DND-41 (cell line): ENCODE measurements around the gene NOX1.

Experiments
- ATAC-seq: fragments of 200-7000 bp; cut with Tn5 transposase; 3 replicates; pipeline ENCODE4 v1.9.1; 2021; ENCODE audit warnings: low read depth; ENCODE audit not compliant: insufficient read depth
- DNase-seq: peaks from one replicate; pipeline ENCODE4 v3.0.0-alpha.2; 2020
- H2AFZ ChIP-seq: 2 replicates; pipeline ENCODE4 v1.6.0; 2012; ENCODE audit warnings: low read depth, low read length
- H3K27ac ChIP-seq: 2 replicates; pipeline ENCODE4 v1.5.1; 2012; ENCODE audit warnings: low read length, inconsistent platforms
- H3K27me3 ChIP-seq: fragments of 200-600 bp; sonication (generic); 2 replicates; pipeline ENCODE4 v1.6.0; 2012; ENCODE audit warnings: low read length, mild to moderate bottlenecking, inconsistent platforms; ENCODE audit not compliant: insufficient read depth, poor library complexity
- H3K36me3 ChIP-seq: 2 replicates; pipeline ENCODE4 v1.5.1; 2012; ENCODE audit warnings: low read length, inconsistent platforms; ENCODE audit not compliant: insufficient read depth
- H3K4me1 ChIP-seq: 2 replicates; pipeline ENCODE4 v1.5.1; 2012; ENCODE audit warnings: mild to moderate bottlenecking, low read length; ENCODE audit not compliant: insufficient read depth
- H3K4me2 ChIP-seq: 2 replicates; pipeline ENCODE4 v1.6.0; 2012; ENCODE audit warnings: mild to moderate bottlenecking, moderate library complexity, low read length, inconsistent platforms; ENCODE audit not compliant: insufficient read depth
- H3K4me3 ChIP-seq, 2 experiments: fragments of 200-600 bp in 1 of 2; shearing (Covaris generic) in 1 of 2; 2 replicates each; pipeline ENCODE4 v1.5.1; 2012 to 2016; ENCODE audit warnings: inconsistent platforms in 2 of 2, low read length in 2 of 2, mild to moderate bottlenecking in 2 of 2, low read depth in 1 of 2, moderate library complexity in 1 of 2
- H3K79me2 ChIP-seq: 2 replicates; pipeline ENCODE4 v1.6.0; 2012; ENCODE audit warnings: low read length, inconsistent platforms; ENCODE audit not compliant: insufficient read depth
- H3K9ac ChIP-seq: 2 replicates; pipeline ENCODE4 v1.6.0; 2012; ENCODE audit warnings: low read depth, mild to moderate bottlenecking, inconsistent platforms, low read length, moderate library complexity
- H3K9me3 ChIP-seq: 2 replicates; pipeline ENCODE4 v1.5.1; 2012; ENCODE audit warnings: low read length, moderate library complexity, mild to moderate bottlenecking, inconsistent platforms; ENCODE audit not compliant: insufficient read depth, severe bottlenecking
- H4K20me1 ChIP-seq: 2 replicates; pipeline ENCODE4 v1.6.0; 2012; ENCODE audit warnings: low read length; ENCODE audit not compliant: insufficient read depth
- EZH2 ChIP-seq: IDR thresholded peaks from 3 replicates; pipeline ENCODE4 v1.6.1; 2012; ENCODE audit warnings: borderline replicate concordance, low read depth, mild to moderate bottlenecking, moderate library complexity, low read length, inconsistent platforms; ENCODE audit not compliant: severe bottlenecking
- TF ChIP-seq, protein P1 (sequence below): IDR thresholded peaks from 2 replicates; pipeline ENCODE4 v1.5.1; 2012; ENCODE audit warnings: borderline replicate concordance, low read length, moderate library complexity, mild to moderate bottlenecking; ENCODE audit not compliant: poor library complexity, severe bottlenecking; ENCODE audit errors: extremely low read depth

Gene NOX1

DNA sequence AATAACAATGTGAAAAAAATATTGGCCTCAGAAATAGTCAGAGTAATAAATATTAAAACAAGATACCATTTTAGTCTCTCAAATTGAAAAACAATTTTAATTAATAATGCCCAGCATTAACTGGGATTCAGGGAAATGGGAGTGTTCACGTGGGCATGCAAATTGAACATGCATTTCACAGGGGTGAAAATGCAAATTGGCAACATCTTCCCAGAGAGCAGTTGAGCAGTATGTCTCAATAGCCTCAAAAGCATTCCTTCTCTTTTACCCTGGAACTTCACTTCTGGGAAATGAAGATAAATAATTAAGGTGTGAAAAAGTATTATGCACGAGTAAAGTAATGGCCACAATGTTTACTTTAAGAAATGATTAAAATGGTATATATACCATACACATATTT lies 21.3 kb downstream of the NOX1 start:
- no peak overlapping the region for H2AFZ ChIP-seq
- H3K4me2 ChIP-seq, result no peak overlapping the region
- H3K9ac ChIP-seq, result no peak overlapping the region
- H3K4me1 ChIP-seq, result no peaks in the 10 kb centered on the region
- no peaks in the 10 kb centered on the region for H3K27me3 ChIP-seq
- no peaks in the 10 kb centered on the region for H3K79me2 ChIP-seq
- H3K9me3 ChIP-seq, result no peaks in the 10 kb centered on the region
- no peak for DNase-seq
- ATAC-seq, result no peak
- no peaks in the 10 kb centered on the region for H3K36me3 ChIP-seq
- no peak overlapping the region for H3K4me3 ChIP-seq
- no peak overlapping the region for H3K27ac ChIP-seq
- TF ChIP-seq EZH2, result no peak
- TF ChIP-seq, protein P1, sequence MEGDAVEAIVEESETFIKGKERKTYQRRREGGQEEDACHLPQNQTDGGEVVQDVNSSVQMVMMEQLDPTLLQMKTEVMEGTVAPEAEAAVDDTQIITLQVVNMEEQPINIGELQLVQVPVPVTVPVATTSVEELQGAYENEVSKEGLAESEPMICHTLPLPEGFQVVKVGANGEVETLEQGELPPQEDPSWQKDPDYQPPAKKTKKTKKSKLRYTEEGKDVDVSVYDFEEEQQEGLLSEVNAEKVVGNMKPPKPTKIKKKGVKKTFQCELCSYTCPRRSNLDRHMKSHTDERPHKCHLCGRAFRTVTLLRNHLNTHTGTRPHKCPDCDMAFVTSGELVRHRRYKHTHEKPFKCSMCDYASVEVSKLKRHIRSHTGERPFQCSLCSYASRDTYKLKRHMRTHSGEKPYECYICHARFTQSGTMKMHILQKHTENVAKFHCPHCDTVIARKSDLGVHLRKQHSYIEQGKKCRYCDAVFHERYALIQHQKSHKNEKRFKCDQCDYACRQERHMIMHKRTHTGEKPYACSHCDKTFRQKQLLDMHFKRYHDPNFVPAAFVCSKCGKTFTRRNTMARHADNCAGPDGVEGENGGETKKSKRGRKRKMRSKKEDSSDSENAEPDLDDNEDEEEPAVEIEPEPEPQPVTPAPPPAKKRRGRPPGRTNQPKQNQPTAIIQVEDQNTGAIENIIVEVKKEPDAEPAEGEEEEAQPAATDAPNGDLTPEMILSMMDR, result no peak
- no peaks in the 10 kb centered on the region for H4K20me1 ChIP-seq

DNA sequence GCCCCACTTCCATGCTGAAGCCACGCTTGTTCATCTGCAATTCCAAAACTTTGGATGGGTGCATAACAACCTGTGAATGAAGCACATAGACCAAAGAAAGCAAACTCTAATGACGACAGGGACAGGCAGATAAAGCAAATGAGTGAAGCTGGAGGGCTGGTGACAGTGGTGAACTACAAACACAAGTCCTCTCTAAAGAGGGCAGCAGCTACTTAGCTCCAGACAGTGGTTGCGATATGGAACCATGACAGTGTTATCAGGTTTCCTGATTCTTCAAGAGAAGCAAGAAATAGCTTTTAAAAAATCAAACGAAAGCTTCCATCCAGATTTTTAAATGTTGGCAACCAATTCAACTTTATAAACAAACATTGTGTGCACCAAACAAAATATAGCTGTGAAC lies 23.8 kb downstream of the NOX1 start:
- DNase-seq, result no peak
- Histone ChIP-seq H3K4me3 (no peak overlapping the region), H3K9me3 (no peaks in the 10 kb centered on the region), H3K27ac (no peak overlapping the region), H4K20me1 (no peaks in the 10 kb centered on the region), H3K79me2 (no peaks in the 10 kb centered on the region), H3K27me3 (no peaks in the 10 kb centered on the region), H3K4me2 (no peak overlapping the region), H2AFZ (no peak overlapping the region), H3K4me1 (no peaks in the 10 kb centered on the region), H3K9ac (no peak overlapping the region), H3K36me3 (no peaks in the 10 kb centered on the region)
- TF ChIP-seq, protein P1, result no peak
- no peak for TF ChIP-seq EZH2
- ATAC-seq, result no peak

DNA sequence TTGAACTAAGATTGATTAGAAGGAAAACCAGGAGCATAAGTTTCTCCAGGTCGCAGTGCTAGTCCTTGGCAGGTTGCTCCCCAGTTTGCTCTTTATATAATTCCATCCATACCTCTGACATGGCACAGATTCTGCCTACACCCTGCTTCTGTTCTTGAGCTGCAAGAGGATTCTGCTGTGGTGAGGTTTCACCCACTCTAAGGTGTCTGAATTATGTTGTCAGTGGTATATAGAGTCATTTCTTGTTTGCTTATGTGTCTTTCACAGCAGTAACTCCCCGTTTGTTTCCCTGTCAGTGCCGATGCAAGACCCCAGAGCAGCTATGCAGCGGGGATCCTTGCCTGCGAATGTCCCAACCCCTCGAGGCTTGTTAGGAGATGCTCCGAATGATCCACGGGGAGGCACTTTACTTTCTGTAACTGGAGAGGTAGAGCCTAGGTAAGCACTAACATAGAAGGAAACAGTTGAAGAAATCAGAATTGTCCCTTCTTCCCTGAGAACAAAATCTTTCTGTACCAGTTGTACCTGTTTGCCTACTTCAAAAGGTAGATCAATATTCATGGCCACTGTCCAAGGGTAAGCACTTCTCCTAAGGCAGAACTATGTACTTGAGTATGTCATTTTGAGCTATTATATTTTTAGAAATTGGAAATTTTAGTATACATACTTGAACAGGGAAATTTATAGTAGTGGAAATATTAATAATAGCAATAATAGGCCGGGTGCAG lies 42.8 kb downstream of the NOX1 start:
- Histone ChIP-seq H2AFZ (no peak overlapping the region), H4K20me1 (no peaks in the 10 kb centered on the region), H3K27ac (no peak overlapping the region), H3K4me3 (no peak overlapping the region), H3K27me3 (no peaks in the 10 kb centered on the region), H3K9ac (no peak overlapping the region), H3K79me2 (no peaks in the 10 kb centered on the region), H3K9me3 (no peaks in the 10 kb centered on the region), H3K4me2 (no peak overlapping the region), H3K4me1 (no peaks in the 10 kb centered on the region), H3K36me3 (peaks cover 64% of the 10 kb centered on the region)
- DNase-seq, result no peak
- no peak for ATAC-seq
- no peak for TF ChIP-seq EZH2
- TF ChIP-seq, protein P1, result no peak

DNA sequence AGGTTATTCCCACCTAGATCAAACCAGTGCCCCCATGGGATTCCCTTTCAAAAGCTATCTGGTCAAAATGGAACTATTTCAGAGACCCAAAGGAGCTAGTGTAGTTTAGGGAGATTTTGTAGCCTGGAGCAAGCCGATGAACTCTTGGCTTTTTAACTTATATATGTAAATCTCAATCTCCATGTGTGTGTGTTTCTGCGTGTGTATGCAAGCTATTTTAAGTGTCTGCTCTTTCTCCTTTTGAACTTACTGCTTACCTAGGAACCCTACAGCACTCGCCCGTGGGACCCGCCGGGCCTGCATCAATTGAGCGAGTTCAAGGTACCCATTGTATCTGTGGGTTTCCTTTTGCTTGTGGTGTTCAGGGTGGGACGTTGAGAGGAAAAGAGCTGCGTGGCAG lies 43.6 kb downstream of the NOX1 start:
- no peaks in the 10 kb centered on the region for H3K79me2 ChIP-seq
- no peak overlapping the region for H3K9ac ChIP-seq
- H3K27me3 ChIP-seq, result no peaks in the 10 kb centered on the region
- ATAC-seq (no peak), DNase-seq (no peak)
- no peaks in the 10 kb centered on the region for H4K20me1 ChIP-seq
- H3K9me3 ChIP-seq, result no peaks in the 10 kb centered on the region
- H3K4me3 ChIP-seq, result no peak overlapping the region
- H3K27ac ChIP-seq, result no peak overlapping the region
- peaks cover 65% of the 10 kb centered on the region for H3K36me3 ChIP-seq
- no peak for TF ChIP-seq EZH2
- TF ChIP-seq, protein P1, result no peak
- no peak overlapping the region for H2AFZ ChIP-seq
- no peaks in the 10 kb centered on the region for H3K4me1 ChIP-seq
- H3K4me2 ChIP-seq, result no peak overlapping the region
